PC-9 (cell line): Measurements from ENCODE around the gene TDRD7. TPM values are rescaled to one million over a fixed set of nuclear protein-coding genes. Genes with fewer than 3 reads are reported as not detected.

Experiments used
- BruUV-seq: library from RNA; stranded (reverse); fragments of 400-500 nt; replicated peaks from 2 replicates; lab custom pipeline; 2021; lab: Mats Ljungman, UMichigan
- CTCF ChIA-PET: fragments of 300-600 bp; sonication (Branson Sonifier 250); formaldehyde crosslinking; loops from one replicate; lab custom pipeline; 2022; ENCODE audit warnings: antibody characterized with exemption; lab: Charles Lee
- POLR2A ChIA-PET: fragments of 300-600 bp; sonication (Branson Sonifier 250); formaldehyde crosslinking; loops from one replicate; lab custom pipeline; 2022; ENCODE audit warnings: antibody characterized with exemption; ENCODE audit not compliant: unreplicated experiment; lab: Charles Lee
- DNase-seq, 2 experiments: peaks; one replicate each; pipeline versions ENCODE4 v3.0.0 to v3.0.0-alpha.2; 2015 to 2022; ENCODE audit warnings: mixed read lengths in 1 of 2
- H2AFZ ChIP-seq: fragments of 200-600 bp; sonication (generic); 2 replicates; pipeline ENCODE4 v1.8.1; 2017; ENCODE audit warnings: antibody characterized with exemption
- H3F3A ChIP-seq: fragments of 200-600 bp; sonication (generic); 2 replicates; pipeline ENCODE4 v1.8.1; 2017; ENCODE audit warnings: antibody characterized with exemption, mild to moderate bottlenecking, low read depth; ENCODE audit not compliant: insufficient read depth
- H3K27ac ChIP-seq: fragments of 200-600 bp; sonication (generic); 2 replicates; pipeline ENCODE4 v1.6.1; 2016; ENCODE audit warnings: mixed run types
- H3K27me3 ChIP-seq: fragments of 200-600 bp; sonication (generic); 2 replicates; pipeline ENCODE4 v1.6.1; 2016; ENCODE audit warnings: low read depth, mixed run types; ENCODE audit not compliant: insufficient read depth
- H3K36me3 ChIP-seq: fragments of 200-600 bp; sonication (generic); 2 replicates; pipeline ENCODE4 v1.6.1; 2016; ENCODE audit warnings: low read depth, mixed run types
- H3K4me1 ChIP-seq: fragments of 200-600 bp; sonication (generic); replicated peaks from 2 replicates; pipeline ENCODE4 v1.6.1; 2016; ENCODE audit warnings: mixed run types; ENCODE audit not compliant: insufficient read depth
- H3K4me2 ChIP-seq: fragments of 200-600 bp; sonication (generic); 2 replicates; pipeline ENCODE4 v1.6.1; 2017; ENCODE audit warnings: mixed run types
- H3K4me3 ChIP-seq: fragments of 200-600 bp; sonication (generic); 2 replicates; pipeline ENCODE4 v1.6.1; 2016; ENCODE audit warnings: mixed run types
- H3K79me2 ChIP-seq: fragments of 200-600 bp; sonication (generic); 2 replicates; pipeline ENCODE4 v1.6.1; 2017; ENCODE audit warnings: low read depth, mixed run types
- H3K9me2 ChIP-seq: fragments of 200-600 bp; sonication (generic); 2 replicates; pipeline ENCODE4 v1.8.1; 2017; ENCODE audit warnings: mild to moderate bottlenecking; ENCODE audit not compliant: insufficient read depth
- H3K9me3 ChIP-seq: fragments of 200-600 bp; sonication (generic); 2 replicates; pipeline ENCODE4 v1.8.1; 2016; ENCODE audit warnings: low read depth; ENCODE audit not compliant: insufficient read depth
- H4K20me1 ChIP-seq: fragments of 200-600 bp; sonication (generic); 2 replicates; pipeline ENCODE4 v1.8.1; 2017; ENCODE audit not compliant: insufficient read depth
- EZH2 ChIP-seq: fragments of 200-600 bp; sonication (generic); IDR thresholded peaks from 2 replicates; pipeline ENCODE4 v1.8.0; 2017; ENCODE audit warnings: antibody characterized with exemption, low read depth
- intact Hi-C: fragments of 100-400 bp; cut with micrococcal nuclease; formaldehyde crosslinking; loops from one replicate; pipeline ENCODE4 v1.10.0; 2022; ENCODE audit not compliant: unreplicated experiment
- total RNA-seq: library from RNA; stranded (reverse); gene quantifications from 2 replicates; pipeline ENCODE4 v1.2.3, GENCODE V29; 2021
- TF ChIP-seq, protein P1 (sequence below): fragments of 200-600 bp; sonication (generic); conservative IDR thresholded peaks from 2 replicates; pipeline ENCODE4 v1.6.1; 2017; ENCODE audit warnings: mixed run types, antibody characterized with exemption, mild to moderate bottlenecking, moderate library complexity

The TDRD7 gene
- total RNA-seq, 1 experiment from 2014 or later: 14.2 TPM

DNA sequence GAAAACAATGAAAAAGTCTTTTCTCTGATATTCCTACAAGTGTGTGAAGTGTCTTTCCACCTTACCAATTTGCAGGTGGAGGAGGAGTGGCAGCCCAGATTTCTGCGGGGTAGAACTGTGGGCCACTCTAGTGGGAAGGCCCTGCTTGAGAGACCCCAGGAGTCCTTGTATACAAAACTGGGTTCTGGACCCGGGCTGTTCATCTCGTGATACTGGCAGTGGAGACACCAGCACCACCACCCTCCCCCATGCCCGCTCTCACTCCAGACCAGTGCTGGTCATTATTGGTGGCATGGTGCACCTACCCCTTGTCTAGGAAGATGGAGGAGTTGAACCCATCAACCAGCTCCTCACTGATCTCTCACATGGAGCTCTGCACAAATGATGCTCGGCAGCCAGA lies 16.2 kb upstream of the TDRD7 start:
- no peak for DNase-seq
- no peaks in the 10 kb centered on the region for H3K79me2 ChIP-seq
- CTCF ChIA-PET: interaction anchor here (0.7 kb wide), 1 partner anchor 129 kb away, joined by 5 read pairs; no protein-coding TSS in a partner anchor
- H3K9me2 ChIP-seq: no peaks in the 10 kb centered on the region
- intact Hi-C loops: no loop called here
- no peaks in the 10 kb centered on the region for H3K36me3 ChIP-seq
- POLR2A ChIA-PET: no interaction called here
- H3K27me3 ChIP-seq: no peaks in the 10 kb centered on the region
- H4K20me1 ChIP-seq: no peaks in the 10 kb centered on the region
- no TSS peak for BruUV-seq
- H3K9me3 ChIP-seq: no peaks in the 10 kb centered on the region
- no peak overlapping the region for H3K4me3 ChIP-seq
- H3F3A ChIP-seq: no peaks in the 10 kb centered on the region
- H3K27ac ChIP-seq: no peak overlapping the region
- H3K4me2 ChIP-seq: no peak overlapping the region
- TF ChIP-seq EZH2: no peak
- TF ChIP-seq, protein P1, sequence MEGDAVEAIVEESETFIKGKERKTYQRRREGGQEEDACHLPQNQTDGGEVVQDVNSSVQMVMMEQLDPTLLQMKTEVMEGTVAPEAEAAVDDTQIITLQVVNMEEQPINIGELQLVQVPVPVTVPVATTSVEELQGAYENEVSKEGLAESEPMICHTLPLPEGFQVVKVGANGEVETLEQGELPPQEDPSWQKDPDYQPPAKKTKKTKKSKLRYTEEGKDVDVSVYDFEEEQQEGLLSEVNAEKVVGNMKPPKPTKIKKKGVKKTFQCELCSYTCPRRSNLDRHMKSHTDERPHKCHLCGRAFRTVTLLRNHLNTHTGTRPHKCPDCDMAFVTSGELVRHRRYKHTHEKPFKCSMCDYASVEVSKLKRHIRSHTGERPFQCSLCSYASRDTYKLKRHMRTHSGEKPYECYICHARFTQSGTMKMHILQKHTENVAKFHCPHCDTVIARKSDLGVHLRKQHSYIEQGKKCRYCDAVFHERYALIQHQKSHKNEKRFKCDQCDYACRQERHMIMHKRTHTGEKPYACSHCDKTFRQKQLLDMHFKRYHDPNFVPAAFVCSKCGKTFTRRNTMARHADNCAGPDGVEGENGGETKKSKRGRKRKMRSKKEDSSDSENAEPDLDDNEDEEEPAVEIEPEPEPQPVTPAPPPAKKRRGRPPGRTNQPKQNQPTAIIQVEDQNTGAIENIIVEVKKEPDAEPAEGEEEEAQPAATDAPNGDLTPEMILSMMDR: no peak
- H2AFZ ChIP-seq: no peak overlapping the region
- peaks cover 6% of the 10 kb centered on the region for H3K4me1 ChIP-seq

DNA sequence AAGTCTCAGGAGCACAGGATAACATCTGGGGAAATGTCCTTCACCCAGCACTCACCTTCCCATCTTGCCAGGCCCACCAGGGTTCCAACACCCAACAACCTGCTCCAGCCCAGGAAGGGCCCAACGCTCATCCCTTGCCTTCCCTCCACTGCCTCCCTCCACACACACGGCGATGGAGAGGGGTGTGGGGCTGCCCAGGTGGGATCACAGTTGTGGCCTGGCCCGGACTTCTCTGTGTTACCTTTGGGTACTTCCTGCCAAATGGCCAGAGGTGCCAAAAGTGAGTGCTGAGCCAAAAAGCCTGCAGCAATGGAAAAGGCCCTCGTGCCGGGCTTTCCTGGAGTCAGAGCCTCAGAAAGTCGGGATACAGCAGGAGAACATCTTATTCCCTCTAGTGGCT lies 15.6 kb upstream of the TDRD7 start:
- H3K79me2 ChIP-seq: no peaks in the 10 kb centered on the region
- no peak overlapping the region for H3K4me3 ChIP-seq
- H3K4me2 ChIP-seq: no peak overlapping the region
- H3K27ac ChIP-seq: no peak overlapping the region
- POLR2A ChIA-PET: no interaction called here
- H3K27me3 ChIP-seq: no peaks in the 10 kb centered on the region
- no peak for DNase-seq
- H3F3A ChIP-seq: no peaks in the 10 kb centered on the region
- H2AFZ ChIP-seq: no peak overlapping the region
- no peaks in the 10 kb centered on the region for H4K20me1 ChIP-seq
- BruUV-seq: no TSS peak
- H3K9me3 ChIP-seq: no peaks in the 10 kb centered on the region
- CTCF ChIA-PET: no interaction called here
- H3K36me3 ChIP-seq: no peaks in the 10 kb centered on the region
- H3K4me1 ChIP-seq: peaks cover 6% of the 10 kb centered on the region
- TF ChIP-seq, protein P1: no peak
- no peak for TF ChIP-seq EZH2
- intact Hi-C loops: no loop called here
- H3K9me2 ChIP-seq: no peaks in the 10 kb centered on the region

DNA sequence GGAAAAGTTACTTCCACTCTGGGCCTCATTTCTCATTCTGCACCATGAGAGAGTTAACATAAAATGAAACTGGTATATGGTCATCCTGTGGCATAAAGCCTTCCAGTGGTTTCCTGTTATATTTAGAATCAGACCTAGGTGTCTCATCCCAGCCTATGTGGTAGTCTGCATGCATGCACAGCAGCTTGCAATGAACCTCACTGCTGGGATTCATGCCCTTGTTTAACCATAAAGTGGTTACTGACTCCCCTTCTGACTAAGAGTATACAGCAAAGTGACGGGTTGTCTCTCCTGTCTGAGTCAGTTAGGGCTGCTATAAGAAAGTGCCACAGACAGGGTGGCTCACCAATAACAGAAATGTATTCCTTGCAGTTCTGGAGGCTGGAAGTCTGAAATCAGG lies 14.7 kb upstream of the TDRD7 start:
- intact Hi-C loops: no loop called here
- Histone ChIP-seq H3K4me2 (no peak overlapping the region), H3K36me3 (no peaks in the 10 kb centered on the region), H3K79me2 (no peaks in the 10 kb centered on the region), H4K20me1 (no peaks in the 10 kb centered on the region), H3K27me3 (no peaks in the 10 kb centered on the region), H3F3A (no peaks in the 10 kb centered on the region), H3K9me2 (no peaks in the 10 kb centered on the region), H3K27ac (no peak overlapping the region), H2AFZ (no peak overlapping the region), H3K9me3 (no peaks in the 10 kb centered on the region), H3K4me1 (peaks cover 6% of the 10 kb centered on the region), H3K4me3 (no peak overlapping the region)
- TF ChIP-seq EZH2: no peak
- TF ChIP-seq, protein P1: no peak
- ChIA-PET CTCF (no interaction called here), POLR2A (no interaction called here)
- DNase-seq: no peak
- no TSS peak for BruUV-seq
